Transverse colon (tissue), 4 donors: ENCODE measurements around the gene CYP26A1. TPM values are rescaled to one million over a fixed set of nuclear protein-coding genes. Genes with fewer than 3 reads are reported as not detected.

Source experiments
- DNase-seq: peaks from one replicate; pipeline ENCODE4 v3.0.0-alpha.2; 2019
- H3K27ac ChIP-seq, 4 donors: fragments of 200-600 bp; sonication (generic); 2 replicates each; pipeline ENCODE4 v1.5.1; 2016 to 2018; ENCODE audit warnings: inconsistent platforms in 4 of 4
- H3K27me3 ChIP-seq: fragments of 200-600 bp; sonication (generic); 2 replicates; pipeline ENCODE4 v1.5.1; 2017; ENCODE audit warnings: inconsistent platforms
- H3K36me3 ChIP-seq, 4 donors: fragments of 200-600 bp; sonication (generic); 2 replicates each; pipeline ENCODE4 v1.5.1; 2017 to 2019; ENCODE audit warnings: inconsistent platforms in 4 of 4
- H3K4me1 ChIP-seq, 4 donors: fragments of 200-600 bp; sonication (generic); 2 replicates each; pipeline ENCODE4 v1.5.1; 2017 to 2020; ENCODE audit warnings: inconsistent platforms in 4 of 4
- H3K4me3 ChIP-seq, 4 donors: fragments of 200-600 bp; sonication (generic); 1 replicate in 1 of 4; 2 replicates in 3 of 4; pipeline versions ENCODE4 v1.5.1 to v1.6.1; 2017 to 2019; ENCODE audit warnings: inconsistent platforms in 4 of 4
- H3K9me3 ChIP-seq, 2 donors: fragments of 200-600 bp; sonication (generic); 2 replicates each; pipeline ENCODE4 v1.5.1; 2017 to 2019; ENCODE audit warnings: inconsistent platforms in 2 of 2
- CTCF ChIP-seq, 5 experiments: fragments of 200-600 bp in 3 of 5; fragments of 450-650 bp in 2 of 5; sonication (generic) in 3 of 5; IDR thresholded peaks; 1 replicate in 2 of 5; 2 replicates in 3 of 5; pipeline ENCODE4 v1.5.1; 2016 to 2017; ENCODE audit warnings: antibody characterized with exemption in 5 of 5, inconsistent platforms in 3 of 5, mild to moderate bottlenecking in 2 of 5, moderate library complexity in 1 of 5
- EP300 ChIP-seq: sonication (generic); formaldehyde crosslinking; IDR thresholded peaks from one replicate; pipeline ENCODE4 v1.6.1; 2017; ENCODE audit warnings: antibody characterized with exemption, low read depth
- POLR2A ChIP-seq: fragments of 450-650 bp; IDR thresholded peaks from one replicate; pipeline ENCODE4 v1.6.1; 2016; ENCODE audit warnings: antibody characterized with exemption, mild to moderate bottlenecking, moderate library complexity
- POLR2AphosphoS5 ChIP-seq, 3 donors: sonication (generic); formaldehyde crosslinking; IDR thresholded peaks; one replicate each; pipeline ENCODE4 v1.6.1; 2016; ENCODE audit warnings: antibody characterized with exemption in 3 of 3
- WGBS, 2 donors: methylation state at CpG; one replicate each; pipeline ENCODE4 v1.1.5; 2018; ENCODE audit warnings: low coverage in 1 of 2; 5-methylcytosine and 5-hydroxymethylcytosine counted together
- in situ Hi-C, 4 donors: fragments of 200-750 bp; cut with MboI; loops; one replicate each; pipeline versions ENCODE4 v1.15.0 to v1.15.1; 2017; ENCODE audit warnings: low sequenced_read_pairs in 3 of 4, low pct_ligation_motif_present in 1 of 4, low pct_unique_long_range_greater_than_20kb in 1 of 4
- intact Hi-C: fragments of 100-400 bp; cut with DNase I; formaldehyde crosslinking; loops from one replicate; pipeline ENCODE4 v1.15.1; 2023; ENCODE audit warnings: low total_unique reads
- total RNA-seq, 4 donors: library from RNA; depleted of rRNA; stranded (reverse); fragments of >200 nt; gene quantifications; one replicate each; pipeline ENCODE4 v1.1.0, GENCODE V29; 2016

Gene CYP26A1
- total RNA-seq, 4 donors from 2014 or later: not detected

- H3K27ac ChIP-seq: no peak overlapping the region
- H3K27me3 ChIP-seq: no peaks in the 10 kb centered on the region
- no peaks in the 10 kb centered on the region for H3K36me3 ChIP-seq
- no peak overlapping the region for H3K4me3 ChIP-seq
- H3K9me3 ChIP-seq: peaks cover 8% of the 10 kb centered on the region in 2 donors
- TF ChIP-seq POLR2A (no peak), POLR2AphosphoS5 (IDR thresholded peaks at IDR 0.05) (no peak), EP300 (no peak), CTCF (IDR thresholded peaks at IDR 0.05) (no peak)
- in situ Hi-C loops: no loop called here
- intact Hi-C loops: no loop called here
- WGBS, 2 donors: 89 to 93% methylated on average over 2 of the region's 2 CpGs
- no peak for DNase-seq
- H3K4me1 ChIP-seq: peaks cover 0 to 22% (median 4%) of the 10 kb centered on the region in 4 donors
Observed at GRCh38 chr10:93125966-93126365, 52.3 kb downstream of the CYP26A1 start.

GRCh38 chr10:93126483-93127052, 52.9 kb downstream of the CYP26A1 start:
- Histone ChIP-seq H3K27ac (peak overlapping the region in 1 of 4 donors; percentile 83), H3K4me1 (peaks cover 0 to 22% (median 4%) of the 10 kb centered on the region in 4 donors), H3K4me3 (no peak overlapping the region), H3K9me3 (peaks cover 8% of the 10 kb centered on the region in 2 donors), H3K27me3 (no peaks in the 10 kb centered on the region), H3K36me3 (no peaks in the 10 kb centered on the region)
- WGBS, 2 donors: 86 to 88% methylated on average over 1 to 2 of the region's 2 CpGs
- DNase-seq: no peak
- TF ChIP-seq POLR2A (no peak), CTCF (IDR thresholded peaks at IDR 0.05) (peak in 4 of 5 experiments; percentile 30 to 44 (median 36))
- intact Hi-C loops (no loop called here), in situ Hi-C loops (no loop called here)

Other genes with a start within 250 kb of the CYP26A1 start
- 10 to 100 TPM in 3 of 4 donors, 1 to 10 TPM in 1; 1.9 to 13.1 (median 11.6) TPM for gene EXOC6, start 225.4 kb upstream of the CYP26A1 start, total RNA-seq
- gene CYP26C1, start 13.1 kb upstream of the CYP26A1 start, total RNA-seq: not detected